Nephron progenitor cell (in vitro differentiated cells): Measurements from ENCODE around the gene SLC16A13.

Source experiments
- DNase-seq: peaks from one replicate; pipeline ENCODE4 v3.0.0; 2021
- H3K27ac Mint-ChIP-seq: 2 replicates; pipeline ENCODE4 v1.8.0; 2021; ENCODE audit warnings: mild to moderate bottlenecking, moderate library complexity, mixed read lengths
- H3K27me3 Mint-ChIP-seq: 2 replicates; pipeline ENCODE4 v1.8.0; 2021; ENCODE audit warnings: mild to moderate bottlenecking, low read depth, mixed read lengths; ENCODE audit not compliant: poor library complexity
- H3K36me3 Mint-ChIP-seq: 2 replicates; pipeline ENCODE4 v1.8.0; 2021; ENCODE audit warnings: low read depth, mixed read lengths
- H3K4me1 Mint-ChIP-seq: 2 replicates; pipeline ENCODE4 v1.8.0; 2021; ENCODE audit warnings: mixed read lengths
- H3K4me3 Mint-ChIP-seq: 2 replicates; pipeline ENCODE4 v1.8.0; 2021; ENCODE audit warnings: mild to moderate bottlenecking, moderate library complexity, mixed read lengths
- H3K9me3 Mint-ChIP-seq: 2 replicates; pipeline ENCODE4 v1.8.0; 2021; ENCODE audit warnings: mild to moderate bottlenecking, moderate library complexity, mixed read lengths
- CTCF ChIP-seq: fragments of 200-600 bp; sonication (generic); IDR thresholded peaks from 2 replicates; pipeline ENCODE4 v1.5.0; 2021; ENCODE audit warnings: antibody characterized with exemption

SLC16A13 gene

GRCh38 chr17:7041607-7042500, 6.0 kb downstream of the SLC16A13 start:
- peak; percentile 49 for DNase-seq
- no peaks in the 10 kb centered on the region for H3K36me3 Mint-ChIP-seq
- H3K9me3 Mint-ChIP-seq: no peaks in the 10 kb centered on the region
- H3K4me3 Mint-ChIP-seq: peak overlapping the region; percentile 70
- TF ChIP-seq CTCF: no peak
- peaks cover 30% of the 10 kb centered on the region for H3K27me3 Mint-ChIP-seq
- H3K27ac Mint-ChIP-seq: no peak overlapping the region
- peaks cover 58% of the 10 kb centered on the region for H3K4me1 Mint-ChIP-seq

- Mint-ChIP-seq H3K4me3 (peak overlapping the region; percentile 64), H3K4me1 (peaks cover 63% of the 10 kb centered on the region), H3K27me3 (peaks cover 30% of the 10 kb centered on the region), H3K9me3 (no peaks in the 10 kb centered on the region), H3K36me3 (no peaks in the 10 kb centered on the region), H3K27ac (no peak overlapping the region)
- no peak for TF ChIP-seq CTCF
- peak; percentile 44 for DNase-seq
Measured at GRCh38 chr17:7042501-7043181, 6.8 kb downstream of the SLC16A13 start.

GRCh38 chr17:7043182-7043496, 7.3 kb downstream of the SLC16A13 start:
- H3K27ac Mint-ChIP-seq: no peak overlapping the region
- no peaks in the 10 kb centered on the region for H3K9me3 Mint-ChIP-seq
- H3K4me3 Mint-ChIP-seq: peak overlapping the region; percentile 64
- no peak for TF ChIP-seq CTCF
- peaks cover 30% of the 10 kb centered on the region for H3K27me3 Mint-ChIP-seq
- H3K36me3 Mint-ChIP-seq: no peaks in the 10 kb centered on the region
- H3K4me1 Mint-ChIP-seq: peaks cover 59% of the 10 kb centered on the region
- DNase-seq: no peak

- H3K4me3 Mint-ChIP-seq: peak within 1 kb of the TSS; percentile 64
- no peaks in the 10 kb centered on the region for H3K36me3 Mint-ChIP-seq
- H3K27me3 Mint-ChIP-seq: peaks cover 30% of the 10 kb centered on the region
- peak; percentile 59 for DNase-seq
- H3K4me1 Mint-ChIP-seq: peaks cover 54% of the 10 kb centered on the region
- no peaks in the 10 kb centered on the region for H3K9me3 Mint-ChIP-seq
- H3K27ac Mint-ChIP-seq: no peak within 1 kb of the TSS
- TF ChIP-seq CTCF: no peak
Measured at GRCh38 chr17:7043497-7044198, 7.8 kb downstream of the SLC16A13 start, which contains the start of gene SLC16A11. SLC16A11 (minus strand) TSS chr17:7044092; CDS start chr17:7043513, 579 bp downstream.

- Mint-ChIP-seq H3K27ac (no peak overlapping the region), H3K36me3 (no peaks in the 10 kb centered on the region), H3K4me3 (peak overlapping the region; percentile 84), H3K27me3 (peaks cover 30% of the 10 kb centered on the region), H3K4me1 (peaks cover 49% of the 10 kb centered on the region), H3K9me3 (no peaks in the 10 kb centered on the region)
- peak; percentile 94 for TF ChIP-seq CTCF
- DNase-seq: peak; percentile 39
Measured at GRCh38 chr17:7045492-7046126, 9.8 kb downstream of the SLC16A13 start.
